ENCODE results near the gene NOP14.
"Not testable (repeated sequence)": the region's sequence is repeated elsewhere in the genome, so short reads cannot be mapped to it uniquely, and the experiment has no call there.

The NOP14 gene

DNA sequence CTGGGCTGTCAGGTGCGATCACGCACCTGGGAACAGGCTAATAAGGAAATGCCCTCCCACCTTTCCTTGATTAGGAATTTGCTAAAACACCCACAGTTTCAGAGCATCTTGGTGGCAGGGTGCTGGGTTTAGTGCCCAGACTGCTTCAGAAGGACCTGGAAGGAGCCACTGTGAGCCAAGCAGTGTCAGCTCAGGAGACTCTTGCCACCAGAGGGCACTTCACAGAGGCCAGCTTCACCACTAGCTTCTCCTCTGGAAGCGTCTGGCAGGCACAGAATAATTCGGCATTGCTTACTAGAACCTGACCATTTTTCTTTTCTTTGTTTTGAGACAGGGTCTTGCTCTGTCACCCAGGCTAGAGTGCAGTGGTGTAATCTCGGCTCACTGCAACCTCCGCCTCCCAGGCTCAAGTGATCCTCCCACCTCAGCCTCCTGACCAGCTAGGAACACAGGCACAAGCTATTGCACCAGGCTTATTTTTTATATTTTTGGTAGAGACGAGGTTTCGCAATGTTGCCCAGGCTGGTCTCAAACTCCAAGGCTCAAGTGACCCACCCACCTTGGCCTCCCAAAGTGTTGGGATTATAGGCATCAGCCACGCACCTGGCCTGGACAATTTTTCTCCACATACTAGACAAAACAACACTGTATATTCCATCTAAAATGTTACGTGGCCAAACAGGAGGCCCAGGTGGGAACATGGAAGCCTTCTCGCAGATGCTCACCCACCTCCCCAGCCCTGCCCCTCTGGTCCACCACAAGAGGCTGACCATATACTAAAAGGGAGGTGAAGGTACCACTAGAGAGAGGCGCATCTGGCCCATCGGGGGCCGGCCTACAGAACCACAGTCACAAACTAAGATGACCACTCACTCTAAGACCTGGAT is 14.1 kb downstream of the NOP14 start:
- H3K27ac ChIP-seq (ENCODE audit: insufficient read depth, low read depth, low read length, poor library complexity, severe bottlenecking), result no peak overlapping the region
- no peak overlapping the region for H3K4me3 ChIP-seq (ENCODE audit: insufficient read depth, low read depth, low read length)
- no peaks in the 10 kb centered on the region for H3K9me3 ChIP-seq (ENCODE audit: control insufficient read depth, low read length)
- H3K27me3 ChIP-seq (ENCODE audit: control insufficient read depth, insufficient read depth, low read length, poor library complexity, severe bottlenecking), result no peaks in the 10 kb centered on the region
- H3K4me1 ChIP-seq (ENCODE audit: control insufficient read depth, insufficient read depth, low read length), result no peaks in the 10 kb centered on the region
- WGBS, 2 experiments, result 93 to 94% methylated on average over 14 of the region's 14 CpGs
- peaks cover 59% of the 10 kb centered on the region for H3K36me3 ChIP-seq (ENCODE audit: control insufficient read depth, insufficient read depth, low read length)

DNA sequence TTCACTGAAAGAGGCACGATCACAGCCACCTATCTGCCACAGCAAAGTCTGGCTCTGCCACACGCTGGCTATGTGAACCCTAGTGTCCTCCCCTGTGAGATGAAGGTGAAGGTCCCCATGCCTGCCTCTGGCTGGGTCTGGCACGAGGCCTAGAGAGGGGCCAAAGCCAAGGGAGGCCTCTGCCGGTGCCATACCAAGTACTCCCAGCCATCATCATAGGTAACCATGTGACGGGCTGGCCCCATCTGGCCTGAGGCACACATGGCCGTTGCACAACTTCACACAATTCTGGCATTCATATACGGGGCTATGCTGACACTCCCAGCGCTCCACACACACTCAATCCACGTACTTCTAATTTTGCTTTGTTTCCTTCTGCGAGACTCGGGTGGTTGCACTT is 15.3 kb downstream of the NOP14 start:
- H3K4me1 ChIP-seq (ENCODE audit: control insufficient read depth, insufficient read depth, low read length), result no peaks in the 10 kb centered on the region
- no peak overlapping the region for H3K27ac ChIP-seq (ENCODE audit: insufficient read depth, low read depth, low read length, poor library complexity, severe bottlenecking)
- H3K9me3 ChIP-seq (ENCODE audit: control insufficient read depth, low read length), result no peaks in the 10 kb centered on the region
- no peak overlapping the region for H3K4me3 ChIP-seq (ENCODE audit: insufficient read depth, low read depth, low read length)
- H3K27me3 ChIP-seq (ENCODE audit: control insufficient read depth, insufficient read depth, low read length, poor library complexity, severe bottlenecking), result no peaks in the 10 kb centered on the region
- WGBS, 2 experiments, result 90 to 93% methylated on average over 11 of the region's 11 CpGs
- peaks cover 60% of the 10 kb centered on the region for H3K36me3 ChIP-seq (ENCODE audit: control insufficient read depth, insufficient read depth, low read length)

DNA sequence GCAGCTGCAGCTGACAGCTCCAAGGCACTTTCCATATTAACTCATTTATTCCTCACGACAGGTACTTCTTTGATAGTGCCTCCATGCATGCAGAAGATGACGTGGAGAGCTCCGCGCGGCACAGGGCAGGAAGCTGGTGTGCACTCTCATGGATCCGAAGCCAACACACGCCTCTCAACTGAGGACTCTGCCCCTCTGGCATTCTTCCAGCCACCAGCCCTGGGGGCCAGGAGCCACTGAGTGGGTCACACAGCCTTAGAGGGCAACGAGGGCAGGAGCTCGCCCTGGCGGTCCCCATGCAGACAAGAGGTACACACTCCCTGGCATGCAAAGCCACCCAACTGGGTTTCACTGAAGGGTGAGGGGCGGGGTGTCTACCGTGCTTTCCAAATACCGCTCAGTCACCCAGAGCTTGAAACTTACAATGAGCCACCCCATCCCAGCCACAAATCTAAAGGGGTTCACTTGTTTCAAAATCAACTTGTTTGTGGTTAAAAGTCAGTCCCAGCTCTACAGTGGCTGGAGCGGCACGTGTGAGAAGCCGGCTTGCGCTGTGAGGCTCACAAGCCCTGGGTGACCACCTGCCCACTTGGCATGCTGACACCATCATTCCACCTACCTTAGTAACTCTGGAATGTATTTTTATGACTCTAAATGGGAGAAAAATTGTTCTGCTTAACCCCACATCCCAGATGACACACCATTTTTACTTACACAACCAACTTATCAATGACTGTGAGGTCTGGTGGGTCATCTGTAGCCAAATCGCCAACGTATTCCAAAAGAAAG is 16.2 kb downstream of the NOP14 start:
- Histone ChIP-seq H3K36me3 (ENCODE audit: control insufficient read depth, insufficient read depth, low read length) (peaks cover 62% of the 10 kb centered on the region), H3K27ac (ENCODE audit: insufficient read depth, low read depth, low read length, poor library complexity, severe bottlenecking) (no peak overlapping the region), H3K4me1 (ENCODE audit: control insufficient read depth, insufficient read depth, low read length) (no peaks in the 10 kb centered on the region), H3K9me3 (ENCODE audit: control insufficient read depth, low read length) (no peaks in the 10 kb centered on the region), H3K27me3 (ENCODE audit: control insufficient read depth, insufficient read depth, low read length, poor library complexity, severe bottlenecking) (no peaks in the 10 kb centered on the region), H3K4me3 (ENCODE audit: insufficient read depth, low read depth, low read length) (no peak overlapping the region)
- 95 to 98% methylated on average over 19 of the region's 19 CpGs for WGBS, 2 experiments

DNA sequence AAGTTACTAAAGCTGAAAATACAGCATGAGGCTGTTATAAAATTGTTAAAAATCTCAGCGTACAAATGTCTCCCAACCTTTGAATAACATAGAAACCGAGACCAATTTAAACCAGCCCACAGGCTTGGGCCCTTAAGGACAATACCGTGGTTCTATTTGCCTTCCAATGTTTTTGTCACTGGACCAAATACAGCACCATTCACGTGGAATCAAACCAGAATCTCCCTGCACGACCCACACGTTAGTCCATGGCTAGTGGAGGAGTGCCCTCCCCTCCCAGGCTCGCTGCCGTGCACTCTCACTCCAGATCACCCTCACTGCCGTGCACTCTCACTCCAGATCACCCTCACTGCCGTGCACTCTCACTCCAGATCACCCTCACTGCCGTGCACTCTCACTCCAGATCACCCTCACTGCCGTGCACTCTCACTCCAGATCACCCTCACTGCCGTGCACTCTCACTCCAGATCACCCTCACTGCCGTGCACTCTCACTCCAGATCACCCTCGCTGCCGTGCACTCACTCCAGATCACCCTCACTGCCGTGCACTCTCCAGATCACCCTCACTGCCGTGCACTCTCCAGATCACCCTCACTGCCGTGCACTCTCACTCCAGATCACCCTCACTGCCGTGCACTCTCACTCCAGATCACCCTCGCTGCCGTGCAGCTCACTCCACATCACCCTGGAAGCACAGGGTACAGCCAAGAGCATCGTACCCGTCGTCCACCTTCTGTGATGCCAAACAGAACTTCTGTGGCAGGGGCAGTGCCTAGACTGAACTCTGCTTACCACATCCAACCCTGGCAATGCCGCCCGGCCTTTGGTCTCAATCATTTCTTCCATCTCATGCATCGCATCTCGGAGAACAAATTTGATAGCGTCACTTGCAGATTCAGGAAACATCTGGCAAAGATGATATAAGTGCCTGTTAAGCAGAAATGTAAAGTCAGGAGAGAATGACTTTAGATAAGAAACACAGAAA is 17.3 kb downstream of the NOP14 start:
- WGBS, 2 experiments, result 94 to 95% methylated on average over 28 of the region's 30 CpGs

GRCh38 chr4:2944586-2945526 is 18.4 kb downstream of the NOP14 start:
- H3K9me3 ChIP-seq (ENCODE audit: control insufficient read depth, low read length), result no peaks in the 10 kb centered on the region
- no peaks in the 10 kb centered on the region for H3K4me1 ChIP-seq (ENCODE audit: control insufficient read depth, insufficient read depth, low read length)
- H3K36me3 ChIP-seq (ENCODE audit: control insufficient read depth, insufficient read depth, low read length), result peaks cover 62% of the 10 kb centered on the region
- 94% methylated on average over 30 of the region's 30 CpGs for WGBS, 2 experiments
- no peak overlapping the region for H3K27ac ChIP-seq (ENCODE audit: insufficient read depth, low read depth, low read length, poor library complexity, severe bottlenecking)
- no peaks in the 10 kb centered on the region for H3K27me3 ChIP-seq (ENCODE audit: control insufficient read depth, insufficient read depth, low read length, poor library complexity, severe bottlenecking)
- no peak overlapping the region for H3K4me3 ChIP-seq (ENCODE audit: insufficient read depth, low read depth, low read length)

More for the DNA sequence above, 17.3 kb downstream of the NOP14 start:
- H3K4me3 ChIP-seq (ENCODE audit: insufficient read depth, low read depth, low read length); H3K27me3 ChIP-seq (ENCODE audit: control insufficient read depth, insufficient read depth, low read length, poor library complexity, severe bottlenecking); H3K27ac ChIP-seq (ENCODE audit: insufficient read depth, low read depth, low read length, poor library complexity, severe bottlenecking); H3K4me1 ChIP-seq (ENCODE audit: control insufficient read depth, insufficient read depth, low read length); H3K9me3 ChIP-seq (ENCODE audit: control insufficient read depth, low read length): not testable (repeated sequence)
- H3K36me3 ChIP-seq (ENCODE audit: control insufficient read depth, insufficient read depth, low read length), result peaks cover 63% of the 10 kb centered on the region

DNA sequence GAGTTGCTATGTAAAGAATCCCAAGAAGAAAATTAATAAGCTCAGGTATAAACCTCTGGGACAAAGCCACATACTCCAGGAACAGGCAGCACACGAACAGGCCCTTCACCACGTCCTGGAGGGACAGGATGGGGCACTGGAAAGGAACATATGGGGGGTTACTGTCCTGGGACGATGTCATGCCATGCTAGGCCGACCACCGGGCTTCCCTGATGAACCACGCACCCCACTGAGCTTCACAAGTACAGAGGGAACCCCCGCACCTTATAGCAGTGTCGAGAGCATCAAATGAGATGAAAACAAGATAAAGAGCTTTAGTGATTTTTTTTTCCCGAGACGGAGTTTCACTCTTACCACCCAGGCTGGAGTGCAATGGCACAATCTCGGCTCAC is 19.1 kb downstream of the NOP14 start:
- H3K27me3 ChIP-seq (ENCODE audit: control insufficient read depth, insufficient read depth, low read length, poor library complexity, severe bottlenecking), result no peaks in the 10 kb centered on the region
- 93 to 95% methylated on average over 11 of the region's 11 CpGs for WGBS, 2 experiments
- no peak overlapping the region for H3K4me3 ChIP-seq (ENCODE audit: insufficient read depth, low read depth, low read length)
- no peak overlapping the region for H3K27ac ChIP-seq (ENCODE audit: insufficient read depth, low read depth, low read length, poor library complexity, severe bottlenecking)
- H3K4me1 ChIP-seq (ENCODE audit: control insufficient read depth, insufficient read depth, low read length), result no peaks in the 10 kb centered on the region
- peaks cover 65% of the 10 kb centered on the region for H3K36me3 ChIP-seq (ENCODE audit: control insufficient read depth, insufficient read depth, low read length)
- no peaks in the 10 kb centered on the region for H3K9me3 ChIP-seq (ENCODE audit: control insufficient read depth, low read length)

DNA sequence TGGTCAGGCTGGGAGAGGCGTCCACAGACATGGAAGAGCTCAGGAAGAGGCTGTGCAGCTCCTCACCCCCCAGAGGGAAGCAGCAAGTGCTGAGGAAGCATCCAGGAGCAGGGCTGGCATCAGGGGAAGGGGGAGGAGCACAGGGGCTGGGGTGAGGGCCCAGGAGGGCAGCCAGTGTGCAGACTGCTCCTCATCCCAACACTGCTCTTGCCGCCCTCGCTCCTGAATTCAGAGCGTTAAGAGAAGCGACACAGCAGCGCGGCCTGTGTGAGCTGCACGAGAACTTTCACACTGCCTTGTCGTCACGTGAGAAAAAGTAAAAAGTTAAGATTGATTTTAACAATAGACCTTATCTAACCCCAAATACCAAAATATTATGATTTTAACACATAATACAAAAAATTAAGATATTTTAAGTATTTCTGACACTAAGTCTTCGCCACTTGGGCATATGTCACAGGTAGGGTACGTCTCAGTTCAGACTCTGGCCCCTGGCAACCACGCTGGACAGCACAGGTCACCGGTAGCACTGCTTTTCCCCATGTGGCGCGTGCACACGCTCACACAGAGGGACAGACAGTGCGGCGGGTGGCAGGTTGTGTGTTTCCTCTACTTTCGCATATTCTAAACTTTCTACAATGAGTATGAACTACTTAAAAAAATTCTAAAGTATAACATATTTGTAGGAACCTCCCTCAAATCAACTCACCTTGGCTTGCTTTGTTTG is 19.7 kb downstream of the NOP14 start:
- no peaks in the 10 kb centered on the region for H3K4me1 ChIP-seq (ENCODE audit: control insufficient read depth, insufficient read depth, low read length)

GRCh38 chr4:2942532-2943363 is 20.5 kb downstream of the NOP14 start:
- Histone ChIP-seq H3K36me3 (ENCODE audit: control insufficient read depth, insufficient read depth, low read length) (peaks cover 63% of the 10 kb centered on the region), H3K27ac (ENCODE audit: insufficient read depth, low read depth, low read length, poor library complexity, severe bottlenecking) (no peak overlapping the region), H3K9me3 (ENCODE audit: control insufficient read depth, low read length) (no peaks in the 10 kb centered on the region), H3K27me3 (ENCODE audit: control insufficient read depth, insufficient read depth, low read length, poor library complexity, severe bottlenecking) (no peaks in the 10 kb centered on the region), H3K4me1 (ENCODE audit: control insufficient read depth, insufficient read depth, low read length) (no peaks in the 10 kb centered on the region), H3K4me3 (ENCODE audit: insufficient read depth, low read depth, low read length) (no peak overlapping the region)
- WGBS, 2 experiments, result 91 to 92% methylated on average over 31 of the region's 31 CpGs

More for the DNA sequence above, 19.7 kb downstream of the NOP14 start:
- Histone ChIP-seq H3K36me3 (ENCODE audit: control insufficient read depth, insufficient read depth, low read length) (peaks cover 70% of the 10 kb centered on the region), H3K4me3 (ENCODE audit: insufficient read depth, low read depth, low read length) (no peak overlapping the region), H3K27ac (ENCODE audit: insufficient read depth, low read depth, low read length, poor library complexity, severe bottlenecking) (no peak overlapping the region), H3K27me3 (ENCODE audit: control insufficient read depth, insufficient read depth, low read length, poor library complexity, severe bottlenecking) (no peaks in the 10 kb centered on the region), H3K9me3 (ENCODE audit: control insufficient read depth, low read length) (no peaks in the 10 kb centered on the region)
- WGBS, 2 experiments, result 95 to 98% methylated on average over 17 to 19 of the region's 20 CpGs
